GM18517 (cell line): ENCODE results near the gene ZDHHC9.

Experiments
- ATAC-seq: cut with Tn5 transposase; IDR thresholded peaks from one replicate; pipeline ENCODE4 v1.9.1; 2021; ENCODE audit warnings: mild to moderate bottlenecking, moderate library complexity; ENCODE audit not compliant: unreplicated experiment

Gene ZDHHC9

GRCh38 chrX:129823115-129823514 lies 20.6 kb downstream of the ZDHHC9 start:
- peak; percentile 64 for ATAC-seq

GRCh38 chrX:129818123-129818522 lies 25.6 kb downstream of the ZDHHC9 start:
- ATAC-seq: no peak

GRCh38 chrX:129813662-129814368 lies 29.9 kb downstream of the ZDHHC9 start:
- no peak for ATAC-seq

GRCh38 chrX:129808829-129809796 lies 34.6 kb downstream of the ZDHHC9 start:
- no peak for ATAC-seq

GRCh38 chrX:129808158-129808828 lies 35.4 kb downstream of the ZDHHC9 start:
- no peak for ATAC-seq

- ATAC-seq: no peak
Measured at GRCh38 chrX:129804806-129805205, 38.9 kb downstream of the ZDHHC9 start.

GRCh38 chrX:129802863-129803262 lies 40.8 kb downstream of the ZDHHC9 start:
- no peak for ATAC-seq

GRCh38 chrX:129800186-129800585 lies 43.5 kb downstream of the ZDHHC9 start:
- ATAC-seq: no peak

GRCh38 chrX:129798888-129799287 lies 44.8 kb downstream of the ZDHHC9 start:
- ATAC-seq: no peak

- ATAC-seq: no peak
Measured at GRCh38 chrX:129798456-129798855, 45.2 kb downstream of the ZDHHC9 start.

GRCh38 chrX:129797251-129797906 lies 46.3 kb downstream of the ZDHHC9 start:
- no peak for ATAC-seq

GRCh38 chrX:129795584-129795983 lies 48.1 kb downstream of the ZDHHC9 start:
- no peak for ATAC-seq

GRCh38 chrX:129793604-129794191 lies 50.0 kb downstream of the ZDHHC9 start:
- ATAC-seq: no peak

GRCh38 chrX:129792586-129793291 lies 50.9 kb downstream of the ZDHHC9 start:
- ATAC-seq: no peak

- no peak for ATAC-seq
Measured at GRCh38 chrX:129791961-129792570, 51.6 kb downstream of the ZDHHC9 start.

GRCh38 chrX:129791336-129791735 lies 52.4 kb downstream of the ZDHHC9 start:
- no peak for ATAC-seq

GRCh38 chrX:129790808-129791207 lies 52.9 kb downstream of the ZDHHC9 start:
- no peak for ATAC-seq

- no peak for ATAC-seq
Measured at GRCh38 chrX:129790146-129790545, 53.5 kb downstream of the ZDHHC9 start.

GRCh38 chrX:129788527-129788926 lies 55.2 kb downstream of the ZDHHC9 start:
- ATAC-seq: no peak
